Adrenal gland (tissue), 5 donors: ENCODE data around the gene HSPA4L.

Source experiments
- CTCF ChIP-seq, 6 experiments: fragments of 450-650 bp in 4 of 6; fragments of 200-600 bp in 2 of 6; sonication (generic) in 1 of 6; IDR thresholded peaks; 1 replicate in 5 of 6; 2 replicates in 1 of 6; pipeline versions ENCODE4 v1.5.1 to v1.8.0; 2016 to 2021; ENCODE audit warnings: antibody characterized with exemption in 6 of 6, mild to moderate bottlenecking in 2 of 6, moderate library complexity in 1 of 6
- POLR2A ChIP-seq, 2 donors: fragments of 450-650 bp; IDR thresholded peaks; one replicate each; pipeline ENCODE4 v1.6.1; 2017; ENCODE audit warnings: antibody characterized with exemption in 2 of 2, mild to moderate bottlenecking in 2 of 2, moderate library complexity in 1 of 2
- donor health status: DM: no; HTN: no; CAD: no.

- TF ChIP-seq CTCF (IDR thresholded peaks at IDR 0.05) (no peak), POLR2A (IDR thresholded peaks at IDR 0.05) (no peak)
Measured at GRCh38 chr4:127810551-127810950, 28.4 kb downstream of the HSPA4L start.
